HG03565 (cell line): ENCODE data around the gene CCDC59.
A peak's percentile ranks its signal among the peaks of the same experiment; 100 is the strongest.
"Not testable (repeated sequence)": the region's sequence is repeated elsewhere in the genome, so short reads cannot be mapped to it uniquely, and the experiment has no call there.

Experiments used
- ATAC-seq: cut with Tn5 transposase; IDR thresholded peaks from one replicate; pipeline ENCODE4 v1.9.1; 2021; ENCODE audit warnings: mild to moderate bottlenecking, moderate library complexity; ENCODE audit not compliant: unreplicated experiment

Gene CCDC59, protein sequence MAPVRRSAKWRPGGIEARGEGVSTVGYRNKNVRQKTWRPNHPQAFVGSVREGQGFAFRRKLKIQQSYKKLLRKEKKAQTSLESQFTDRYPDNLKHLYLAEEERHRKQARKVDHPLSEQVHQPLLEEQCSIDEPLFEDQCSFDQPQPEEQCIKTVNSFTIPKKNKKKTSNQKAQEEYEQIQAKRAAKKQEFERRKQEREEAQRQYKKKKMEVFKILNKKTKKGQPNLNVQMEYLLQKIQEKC

DNA sequence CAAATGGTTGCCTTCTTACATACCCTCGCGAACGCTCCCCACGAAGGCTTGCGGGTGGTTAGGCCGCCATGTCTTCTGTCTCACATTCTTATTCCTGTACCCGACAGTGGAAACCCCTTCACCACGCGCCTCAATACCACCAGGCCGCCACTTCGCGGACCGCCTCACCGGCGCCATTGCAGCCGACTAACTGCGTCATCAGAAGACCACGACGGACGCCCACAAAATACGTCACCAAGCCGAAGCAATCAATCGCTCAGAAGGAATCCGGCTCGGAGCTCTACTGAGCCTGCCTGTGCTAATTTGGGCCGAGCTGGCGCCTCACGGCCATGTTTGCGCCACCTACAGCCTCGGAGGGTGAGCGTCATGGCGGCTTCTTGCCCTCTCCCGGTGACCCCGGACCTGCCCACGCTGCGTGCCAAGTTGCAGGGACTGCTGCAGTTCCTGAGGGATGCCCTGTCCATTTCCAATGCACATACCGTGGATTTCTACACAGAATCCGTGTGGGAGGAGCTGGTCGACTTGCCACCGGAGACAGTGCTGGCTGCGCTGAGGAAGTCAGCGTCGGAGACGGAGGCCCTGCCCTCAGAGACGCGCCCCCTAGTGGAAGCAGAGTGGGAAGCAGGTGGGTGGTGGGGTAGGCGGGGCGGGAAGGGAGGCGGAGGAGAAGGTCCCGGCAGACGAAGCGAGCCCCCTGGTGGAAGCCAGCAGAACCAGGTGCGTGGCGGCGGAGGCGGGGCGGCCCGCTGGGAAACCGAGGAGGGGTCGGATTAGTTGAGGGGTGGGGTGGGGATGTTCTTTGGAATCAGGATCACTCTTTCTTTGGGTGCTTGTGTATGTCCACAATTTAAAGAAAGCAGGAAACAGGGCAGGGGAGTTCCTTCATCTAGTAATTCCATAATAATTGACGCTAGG lies at the start of gene CCDC59, which contains the start of gene METTL25:
TSS of gene CCDC59 (minus strand) at position 188 of the 915 bp plus-strand sequence. CDS start at position 177, 11 bp downstream.
TSS of gene METTL25 (plus strand) at position 330 of the 915 bp plus-strand sequence. CDS start at position 367, 37 bp downstream.
- peak; percentile 92 for ATAC-seq

DNA sequence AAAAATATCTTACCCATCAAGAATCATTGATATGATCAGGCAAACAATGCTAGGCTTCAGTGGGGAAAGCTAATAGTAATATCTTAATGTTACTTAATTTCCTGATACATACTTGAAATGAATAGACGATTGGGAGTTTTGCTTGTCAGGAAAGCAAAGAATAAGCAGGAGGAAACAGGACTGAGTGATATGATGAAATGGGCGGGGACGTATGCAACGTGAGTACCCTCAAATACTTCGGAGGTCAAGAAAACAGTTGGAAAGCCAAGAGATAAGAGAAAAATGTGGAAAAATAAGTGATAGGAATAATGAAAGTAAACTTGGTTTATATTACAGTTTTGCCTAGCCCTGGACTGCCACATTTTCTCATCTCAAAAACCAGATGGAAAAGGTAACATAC lies 49.3 kb upstream of the CCDC59 start:
- no peak for ATAC-seq

DNA sequence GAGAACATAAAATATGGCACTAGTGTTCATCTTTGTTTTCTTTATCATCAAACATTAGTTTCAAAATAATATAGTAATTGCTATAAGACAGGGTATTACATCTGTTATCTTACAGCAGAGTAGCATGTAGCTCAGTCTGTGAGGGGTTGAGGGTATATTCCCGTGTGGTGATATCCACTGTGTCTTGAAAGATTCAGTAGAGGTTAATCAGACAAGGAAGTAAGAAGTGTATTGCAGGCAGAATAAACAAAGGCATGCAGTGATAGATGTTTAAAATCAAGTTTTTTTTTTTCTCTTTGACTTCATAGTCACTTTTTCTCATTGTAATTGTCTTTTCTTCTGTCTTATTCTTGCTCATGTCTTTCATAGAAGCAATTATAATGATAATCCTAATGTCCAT lies 48.5 kb upstream of the CCDC59 start:
- ATAC-seq = no peak

DNA sequence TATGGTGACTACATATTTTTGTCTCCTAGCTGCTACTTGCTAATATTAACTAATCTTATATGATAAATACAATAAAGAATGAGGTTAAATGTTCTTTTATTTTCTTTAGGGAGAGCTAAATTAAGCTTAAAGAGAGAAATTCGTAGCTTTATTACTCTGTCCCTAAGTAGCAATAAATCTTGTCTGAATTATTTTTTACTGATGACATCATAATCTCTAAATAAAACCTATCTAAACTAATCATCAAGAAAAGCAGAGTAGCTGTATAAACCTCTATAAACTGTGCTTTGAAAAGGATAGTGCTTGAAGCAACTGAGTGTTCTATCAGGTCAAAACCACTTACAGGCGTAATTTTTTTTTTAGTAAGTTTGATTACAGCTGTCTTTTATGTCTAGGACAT lies 42.6 kb upstream of the CCDC59 start:
- no peak for ATAC-seq

DNA sequence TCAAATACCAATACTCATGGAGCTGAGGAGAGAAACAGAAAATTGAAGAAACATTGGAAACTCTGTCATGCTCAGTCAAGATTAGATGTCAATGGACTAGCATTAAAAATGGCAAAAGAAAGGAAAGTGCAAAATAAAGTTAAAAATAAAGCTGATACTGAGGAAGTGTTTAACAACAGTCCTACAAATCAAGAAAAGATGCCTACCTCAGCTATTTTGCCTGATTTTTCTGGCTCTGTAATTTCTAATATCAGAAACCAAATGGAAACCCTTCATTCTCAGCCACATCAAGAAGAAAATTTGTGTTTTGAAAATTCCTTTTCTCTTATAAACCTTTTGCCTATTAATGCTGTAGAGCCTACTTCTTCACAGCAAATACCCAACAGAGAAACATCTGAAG lies 40.7 kb upstream of the CCDC59 start:
- ATAC-seq = no peak

DNA sequence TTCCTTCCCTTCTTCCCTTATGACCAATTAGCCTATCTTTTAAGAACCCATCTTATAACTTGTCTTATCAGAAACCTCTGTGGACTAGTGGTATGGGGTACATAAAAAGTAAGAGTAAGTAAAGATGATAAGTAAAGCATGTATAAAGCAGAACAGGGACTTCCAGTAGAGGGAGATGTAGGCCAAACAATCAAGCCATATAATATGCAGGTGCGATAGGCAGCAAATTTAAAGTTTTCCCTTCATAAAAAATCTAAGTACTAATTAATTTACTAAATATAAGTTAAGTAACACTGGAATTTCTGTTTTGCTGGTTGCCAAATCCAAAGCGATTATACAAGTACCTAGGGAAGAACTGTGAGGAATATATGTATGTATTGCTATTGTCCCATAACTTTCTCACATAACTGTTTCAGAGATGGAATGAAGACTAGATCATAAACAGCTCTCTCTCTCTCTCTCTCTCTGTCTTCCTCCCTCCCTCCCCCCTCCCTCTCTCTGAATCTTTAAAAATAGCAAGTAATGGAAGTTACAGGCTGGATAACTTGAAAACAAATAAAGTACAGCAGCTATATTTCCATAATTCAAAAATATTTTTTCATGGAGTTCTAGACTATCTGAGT lies 25.9 kb upstream of the CCDC59 start:
- peak; percentile 72 for ATAC-seq

DNA sequence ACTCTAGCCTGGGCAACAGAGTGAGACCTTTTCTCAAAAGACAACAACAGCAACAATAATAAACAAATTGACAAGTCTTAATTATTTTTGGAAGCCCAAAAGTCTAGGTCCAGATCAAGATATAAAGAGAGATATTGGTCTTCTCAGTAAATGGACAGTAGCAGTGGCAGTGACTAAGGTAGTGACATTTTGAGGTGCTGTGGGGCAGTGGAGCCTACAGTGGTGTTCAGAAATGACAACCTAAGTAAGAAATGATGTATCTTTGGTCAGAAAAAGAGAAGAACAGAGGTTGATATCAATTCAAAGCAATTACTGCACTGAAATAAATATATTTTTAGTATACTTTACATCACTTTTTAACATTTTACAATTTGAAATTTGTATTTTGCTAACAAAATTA lies 20.8 kb upstream of the CCDC59 start:
- no peak for ATAC-seq

DNA sequence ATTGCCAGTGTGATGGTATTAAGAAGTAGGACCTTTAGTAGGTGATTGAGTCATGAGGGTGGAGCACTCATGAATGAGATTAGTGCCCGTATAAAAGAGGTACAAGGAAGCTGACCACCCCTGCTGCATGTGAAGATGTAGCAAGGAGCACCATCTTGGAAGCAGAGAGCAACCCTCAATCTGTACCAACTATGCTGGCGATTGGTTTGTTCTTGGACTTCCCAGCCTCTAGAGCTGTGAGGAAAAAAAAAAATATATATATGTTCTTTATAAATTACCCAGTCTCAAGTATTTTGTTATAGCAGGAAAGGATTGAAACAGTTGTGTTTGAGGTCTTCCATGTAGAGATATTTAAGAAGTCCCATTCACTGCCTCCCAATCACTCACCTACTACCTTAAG lies 17.0 kb upstream of the CCDC59 start:
- ATAC-seq = no peak

DNA sequence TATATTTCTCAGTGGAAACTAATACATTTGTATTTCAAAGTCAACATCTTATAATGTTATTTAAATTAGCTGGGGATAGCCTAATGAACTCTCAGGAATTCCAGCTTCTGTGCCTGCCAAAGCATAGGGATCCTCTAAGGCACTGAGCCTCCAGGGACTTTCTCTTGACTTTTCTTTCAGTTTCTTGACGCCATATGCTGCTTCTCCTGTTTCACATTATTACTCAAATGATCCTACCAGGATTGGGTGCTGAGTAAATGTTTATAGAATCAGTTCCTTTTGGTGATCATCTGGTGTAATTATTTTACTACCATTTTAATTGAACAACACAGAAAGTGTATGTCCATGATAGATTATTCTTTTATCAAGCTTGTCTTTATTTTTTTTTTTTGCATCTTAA lies 8.0 kb upstream of the CCDC59 start:
- no peak for ATAC-seq

DNA sequence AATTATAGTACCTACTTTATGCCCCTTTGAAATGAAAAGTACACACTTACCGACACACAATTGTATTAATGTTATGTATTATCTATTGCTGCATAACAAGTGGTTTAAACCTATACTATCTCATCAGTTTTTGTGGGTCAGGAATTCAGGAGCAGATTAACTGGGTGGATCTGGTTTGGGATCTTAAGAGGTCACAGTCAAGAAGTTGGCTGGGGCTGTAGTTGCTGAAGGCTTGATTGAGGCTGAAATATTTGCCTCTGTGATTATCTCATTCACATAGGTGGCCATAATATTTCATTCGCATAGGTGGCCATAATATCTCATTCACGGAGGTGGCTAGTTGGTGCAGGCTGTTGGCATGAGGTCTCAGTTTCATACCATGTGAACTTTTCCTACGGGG lies 5.8 kb upstream of the CCDC59 start:
- no peak for ATAC-seq

DNA sequence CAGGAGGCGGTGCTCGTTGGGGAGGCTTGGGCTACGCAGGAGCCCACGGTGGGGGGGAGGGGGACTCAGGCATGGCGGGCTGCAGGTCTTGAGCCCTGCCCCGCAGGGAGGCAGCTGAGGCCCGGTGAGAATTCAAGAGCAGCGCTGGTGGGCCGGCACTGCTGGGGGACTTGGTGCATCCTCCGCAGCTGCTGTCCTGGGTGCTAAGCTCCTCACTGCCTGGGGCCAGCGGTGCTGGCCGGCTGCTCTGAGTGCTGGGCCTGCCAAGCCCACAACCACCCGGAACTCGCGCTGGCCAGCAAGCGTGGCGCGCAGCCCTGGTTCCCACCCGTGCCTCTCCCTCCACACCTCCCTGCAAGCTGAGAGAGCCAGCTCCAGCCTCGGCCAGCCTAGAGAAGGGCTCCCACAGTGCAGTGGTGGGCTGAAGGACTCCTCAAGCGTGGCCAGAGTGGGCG lies 3.3 kb upstream of the CCDC59 start:
- no peak for ATAC-seq

DNA sequence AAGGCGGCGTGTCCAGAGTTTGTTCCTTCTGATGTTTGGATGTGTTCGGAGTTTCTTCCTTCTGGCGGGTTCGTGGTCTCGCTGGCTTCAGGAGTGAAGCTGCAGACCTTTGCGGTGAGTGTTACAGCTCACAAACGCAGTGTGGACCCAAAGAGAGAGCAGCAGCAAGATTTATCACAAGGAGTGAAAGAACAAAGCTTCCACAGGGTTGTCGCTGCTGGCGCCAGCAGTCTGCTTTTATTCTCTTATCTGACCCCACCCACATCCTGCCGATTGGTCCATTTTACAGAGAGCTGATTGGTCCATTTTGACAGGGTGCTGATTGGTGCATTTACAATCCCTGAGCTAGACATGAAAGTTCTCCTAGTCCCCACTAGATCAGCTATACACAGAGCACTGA lies 2.6 kb upstream of the CCDC59 start:
- ATAC-seq = not testable (repeated sequence)

DNA sequence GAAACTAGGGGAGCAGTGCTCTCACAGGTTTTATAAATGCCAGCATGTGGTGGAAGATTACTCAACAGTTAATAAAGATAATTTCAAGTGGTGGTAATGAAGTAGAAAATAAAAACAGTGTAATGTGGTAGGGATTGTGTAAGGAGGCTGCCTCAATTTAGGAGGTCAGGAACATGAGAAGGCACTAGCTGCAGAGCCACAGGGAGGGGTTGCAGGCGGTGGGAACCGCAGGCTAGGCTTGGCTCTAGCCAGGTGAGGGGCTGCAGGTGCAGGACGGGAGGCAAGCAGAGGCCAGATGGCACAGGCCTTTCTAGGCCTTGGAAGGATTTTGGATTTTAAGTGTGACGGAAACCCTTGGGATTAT lies 910 bp upstream of the CCDC59 start:
- no peak for ATAC-seq

DNA sequence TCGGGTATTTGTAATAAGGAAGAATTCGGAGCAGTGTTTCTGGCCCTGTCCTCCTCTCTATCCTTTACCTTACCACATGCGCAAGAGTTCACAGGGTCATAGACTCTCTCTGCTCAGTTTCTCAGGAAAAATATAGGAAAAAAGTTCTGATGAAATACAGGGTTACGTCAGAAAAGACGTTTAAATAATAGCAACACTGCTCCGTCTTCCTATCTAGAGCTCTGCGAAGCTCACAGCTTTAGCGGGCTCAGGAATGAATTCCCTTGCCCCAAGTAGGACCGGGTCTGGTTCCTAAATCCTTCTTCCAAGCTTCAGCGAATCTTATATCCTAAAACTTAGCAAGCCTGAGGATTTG lies 365 bp downstream of the CCDC59 start:
- no peak for ATAC-seq

DNA sequence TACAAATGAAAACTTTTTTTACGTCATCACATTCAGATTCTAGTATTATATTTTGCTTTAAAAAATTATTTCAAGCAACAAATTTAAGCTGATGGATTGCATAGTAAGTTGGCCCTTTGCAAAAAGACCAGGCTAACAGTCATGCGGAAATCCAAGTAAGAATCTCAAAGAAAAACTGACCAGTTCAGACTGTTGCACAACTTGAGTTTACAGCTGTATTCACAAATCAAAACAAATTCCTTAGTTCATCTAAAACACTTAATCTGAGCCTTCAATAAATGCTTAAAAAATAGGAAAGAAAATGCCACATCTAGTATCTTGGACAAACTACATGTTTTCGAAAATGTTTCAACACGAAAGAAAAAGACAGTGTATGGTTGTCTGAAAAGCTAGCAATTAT lies 847 bp downstream of the CCDC59 start:
- no peak for ATAC-seq

DNA sequence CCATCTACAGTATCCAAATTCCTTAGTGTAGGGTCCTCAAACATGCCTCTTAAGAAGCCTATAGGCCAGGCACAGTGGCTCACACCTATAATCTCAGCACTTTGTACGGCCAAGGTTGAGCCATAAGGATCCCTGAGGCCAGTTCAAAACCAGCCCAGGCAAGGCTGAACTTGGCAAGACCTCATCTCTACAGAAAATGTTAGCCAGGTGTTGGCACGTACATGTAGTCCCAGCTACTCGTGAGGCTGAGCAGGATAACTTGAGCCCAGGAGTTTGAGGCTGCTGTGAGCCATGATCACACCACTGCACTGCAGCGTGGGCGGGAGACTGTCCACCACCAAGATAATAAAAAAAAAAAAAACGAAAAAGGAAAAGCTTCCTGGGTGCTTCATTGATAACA lies 6.8 kb downstream of the CCDC59 start:
- no peak for ATAC-seq

DNA sequence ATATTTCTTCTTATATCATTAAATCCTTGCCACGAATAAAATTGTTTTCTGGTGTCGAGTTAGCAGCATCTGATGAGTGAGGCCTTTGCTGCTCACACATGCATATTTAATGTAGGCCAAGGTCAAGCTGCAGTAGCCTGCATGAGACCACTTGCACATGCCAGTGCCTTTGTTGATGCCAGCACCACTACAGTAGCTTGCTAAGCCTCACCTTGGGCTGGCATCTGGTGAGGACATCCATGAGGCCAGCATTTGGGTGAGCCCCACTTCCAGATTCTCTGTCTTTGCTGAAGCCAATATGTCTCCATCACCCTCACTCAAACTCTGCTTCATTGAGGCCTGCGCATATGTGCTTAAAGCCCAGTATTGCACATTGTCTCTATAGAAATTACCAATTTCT lies 8.0 kb downstream of the CCDC59 start:
- no peak for ATAC-seq

DNA sequence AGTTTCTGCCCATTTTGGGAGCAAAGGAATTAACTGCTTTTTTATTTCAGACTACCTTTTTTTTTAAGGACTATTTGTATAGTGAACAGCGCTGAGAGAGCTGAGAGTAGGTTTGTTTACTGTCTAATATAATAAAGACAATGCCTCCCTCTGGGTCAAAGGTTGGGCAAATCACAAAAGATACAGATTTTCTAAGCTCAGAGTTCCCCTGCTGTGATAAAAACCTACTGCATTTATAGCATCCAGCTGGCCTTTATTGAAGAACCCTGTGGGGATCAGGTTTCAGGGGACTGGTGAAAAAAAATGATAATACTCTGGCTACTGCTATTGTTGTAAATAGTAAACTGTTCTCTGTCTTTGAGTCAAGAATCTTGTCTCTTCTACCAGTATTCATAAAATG lies 28.7 kb downstream of the CCDC59 start:
- no peak for ATAC-seq

DNA sequence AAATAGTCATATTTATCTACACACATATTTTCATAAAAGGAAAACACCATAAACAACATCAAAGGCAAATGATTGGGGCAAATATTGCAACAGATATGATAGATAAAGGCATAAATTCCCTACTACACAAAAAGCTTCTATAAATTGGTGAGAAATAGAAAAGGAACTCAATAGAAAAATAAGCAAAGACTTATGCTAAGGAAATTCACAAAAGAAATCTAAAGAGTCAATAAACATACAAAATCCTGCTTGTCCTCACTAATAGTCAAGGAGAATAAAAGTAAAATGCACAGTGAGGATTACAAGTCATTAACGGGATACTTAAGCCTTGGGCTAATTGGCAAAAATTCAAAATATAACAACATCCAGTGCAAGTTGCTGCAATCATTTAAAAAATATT lies 30.3 kb downstream of the CCDC59 start:
- no peak for ATAC-seq

DNA sequence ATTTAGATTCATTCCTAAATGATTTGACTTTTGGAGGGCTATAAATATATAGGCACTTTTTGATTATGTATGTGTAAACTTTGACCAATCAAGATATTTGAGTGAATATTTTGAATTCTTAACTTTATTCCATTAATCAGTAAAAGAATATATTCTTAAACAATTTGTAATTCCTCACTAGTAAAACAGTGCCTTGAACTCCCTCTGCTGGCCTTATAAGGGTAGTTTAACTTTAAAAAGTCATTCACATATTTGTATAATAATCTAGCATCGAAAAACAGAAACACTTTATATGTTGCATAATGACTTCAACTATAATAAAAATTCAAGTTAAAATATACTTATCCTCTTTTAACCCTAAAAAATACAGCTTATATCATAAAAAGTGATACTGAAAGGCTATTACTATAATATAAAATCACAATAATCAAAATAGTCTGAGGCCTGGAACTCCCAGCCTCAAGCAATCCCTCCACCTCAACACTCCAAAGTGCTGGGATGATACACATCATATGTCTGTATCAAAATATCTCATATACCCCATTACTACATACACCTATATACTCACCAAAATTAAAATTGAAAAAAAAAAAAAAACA lies 31.2 kb downstream of the CCDC59 start:
- peak; percentile 68 for ATAC-seq

DNA sequence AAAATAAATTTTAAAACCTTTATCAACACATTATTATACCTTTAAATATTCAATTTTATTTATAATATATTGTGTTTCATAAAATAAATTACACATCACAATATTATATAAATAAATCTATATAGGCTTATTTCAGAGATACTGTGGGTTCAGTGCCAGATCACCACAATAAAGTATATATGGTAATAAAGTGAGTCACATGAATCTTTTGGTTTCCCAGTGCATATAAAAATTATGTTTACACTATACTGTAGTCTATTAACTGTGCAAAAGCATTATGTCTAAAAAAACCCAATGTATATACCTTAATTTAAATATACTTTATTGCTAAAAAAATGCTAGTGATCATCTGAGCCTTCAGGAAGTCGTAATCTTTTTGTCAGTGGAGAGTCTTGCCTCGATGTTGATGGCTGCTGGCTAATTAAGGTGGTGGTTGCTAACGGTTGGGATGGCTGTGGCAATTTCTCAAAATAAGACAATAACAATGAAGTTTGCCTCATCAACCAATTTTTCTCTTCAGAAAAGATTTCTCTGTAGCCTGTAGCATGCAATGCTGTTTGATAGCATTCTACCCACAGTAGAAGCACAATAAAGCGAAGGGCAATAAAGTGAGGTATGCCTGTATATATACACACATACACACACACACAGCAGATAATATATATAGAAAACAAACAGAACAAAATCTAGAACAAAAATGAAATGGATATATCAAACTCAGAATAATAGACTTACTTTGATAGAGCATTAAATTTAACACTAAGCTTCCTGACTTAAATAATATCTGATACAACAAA lies 32.4 kb downstream of the CCDC59 start:
- no peak for ATAC-seq
